Activated CD4-positive, alpha-beta T cell treated with anti-CD3 and anti-CD28 coated beads, Interleukin-2, Interleukin-6, amounts not matched to agents 100 ng/mL and 50 ng/mL, durations not matched to agents 16 hours and 8 hours (primary cell): ENCODE data around the gene PDLIM1.
A peak's percentile ranks its signal among the peaks of the same experiment; 100 is the strongest.

ENCODE experiments used
- DNase-seq: peaks from one replicate; pipeline ENCODE4 v3.0.0-alpha.2; 2020

Gene PDLIM1, protein sequence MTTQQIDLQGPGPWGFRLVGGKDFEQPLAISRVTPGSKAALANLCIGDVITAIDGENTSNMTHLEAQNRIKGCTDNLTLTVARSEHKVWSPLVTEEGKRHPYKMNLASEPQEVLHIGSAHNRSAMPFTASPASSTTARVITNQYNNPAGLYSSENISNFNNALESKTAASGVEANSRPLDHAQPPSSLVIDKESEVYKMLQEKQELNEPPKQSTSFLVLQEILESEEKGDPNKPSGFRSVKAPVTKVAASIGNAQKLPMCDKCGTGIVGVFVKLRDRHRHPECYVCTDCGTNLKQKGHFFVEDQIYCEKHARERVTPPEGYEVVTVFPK

DNA sequence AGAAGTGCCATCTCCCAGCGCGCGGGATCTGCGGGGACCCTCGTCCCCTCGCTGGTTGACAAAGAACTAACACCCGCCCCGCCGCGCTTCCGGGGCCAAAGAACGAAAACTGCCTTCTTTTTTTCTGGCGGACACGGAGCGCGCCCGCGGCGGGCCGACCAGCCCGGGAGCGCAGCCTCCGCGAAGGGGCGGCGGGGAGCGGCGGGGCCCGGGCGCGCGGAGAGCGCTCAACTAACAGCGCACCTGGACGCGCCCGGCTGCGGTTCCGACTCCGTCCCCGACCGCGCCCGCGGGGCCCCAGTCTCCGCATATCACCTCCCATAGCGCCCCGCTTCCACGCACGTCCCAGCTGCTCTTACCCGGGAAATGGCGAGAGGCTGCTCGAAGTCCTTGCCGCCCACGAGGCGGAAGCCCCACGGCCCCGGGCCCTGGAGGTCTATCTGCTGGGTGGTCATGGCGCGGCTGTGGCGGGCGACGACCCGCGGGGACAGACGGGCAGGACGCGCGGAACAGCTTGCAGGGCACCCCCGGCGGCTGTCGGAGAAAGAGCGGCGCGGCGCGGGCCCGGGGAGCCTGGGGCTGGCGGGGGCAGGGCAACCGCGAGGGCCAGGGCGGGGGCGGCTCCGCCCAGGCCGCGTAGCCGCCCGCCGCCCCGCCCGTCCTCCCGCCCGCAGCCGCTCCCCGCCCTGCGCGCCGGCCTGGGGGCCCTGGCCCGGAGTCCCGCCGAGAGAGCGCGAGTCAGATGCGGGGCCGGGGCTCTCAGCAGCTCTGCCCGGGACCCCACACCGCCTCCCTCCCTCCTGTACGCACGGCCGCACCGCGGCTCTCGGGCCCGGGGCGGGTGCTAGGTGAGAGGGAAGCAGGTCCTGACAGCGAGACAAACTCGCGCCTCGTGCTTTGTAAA lies at the start of gene PDLIM1:
TSS of gene PDLIM1 (minus strand) at position 543 of the 904 bp plus-strand sequence. CDS start at position 455, 88 bp downstream.
- peak; percentile 43 for DNase-seq

DNA sequence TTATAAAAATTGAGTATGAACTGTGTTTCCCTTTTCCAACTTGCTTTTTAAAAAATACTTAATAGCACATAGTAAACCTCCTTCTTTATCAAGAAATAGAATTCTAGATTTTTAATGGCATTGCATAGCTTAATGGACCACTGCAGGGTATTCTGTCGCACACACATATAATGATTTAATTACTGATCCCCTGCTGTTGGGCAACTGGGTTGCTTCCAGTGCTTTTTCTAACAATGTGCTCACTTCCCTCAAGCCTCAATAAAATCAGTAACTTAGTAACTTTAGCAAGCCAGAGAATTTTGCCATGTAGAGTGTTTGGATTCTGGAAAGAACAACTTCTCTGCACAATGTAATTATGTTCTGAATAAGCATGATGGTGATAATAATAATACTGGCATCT lies 49.1 kb upstream of the PDLIM1 start:
- DNase-seq, result no peak

DNA sequence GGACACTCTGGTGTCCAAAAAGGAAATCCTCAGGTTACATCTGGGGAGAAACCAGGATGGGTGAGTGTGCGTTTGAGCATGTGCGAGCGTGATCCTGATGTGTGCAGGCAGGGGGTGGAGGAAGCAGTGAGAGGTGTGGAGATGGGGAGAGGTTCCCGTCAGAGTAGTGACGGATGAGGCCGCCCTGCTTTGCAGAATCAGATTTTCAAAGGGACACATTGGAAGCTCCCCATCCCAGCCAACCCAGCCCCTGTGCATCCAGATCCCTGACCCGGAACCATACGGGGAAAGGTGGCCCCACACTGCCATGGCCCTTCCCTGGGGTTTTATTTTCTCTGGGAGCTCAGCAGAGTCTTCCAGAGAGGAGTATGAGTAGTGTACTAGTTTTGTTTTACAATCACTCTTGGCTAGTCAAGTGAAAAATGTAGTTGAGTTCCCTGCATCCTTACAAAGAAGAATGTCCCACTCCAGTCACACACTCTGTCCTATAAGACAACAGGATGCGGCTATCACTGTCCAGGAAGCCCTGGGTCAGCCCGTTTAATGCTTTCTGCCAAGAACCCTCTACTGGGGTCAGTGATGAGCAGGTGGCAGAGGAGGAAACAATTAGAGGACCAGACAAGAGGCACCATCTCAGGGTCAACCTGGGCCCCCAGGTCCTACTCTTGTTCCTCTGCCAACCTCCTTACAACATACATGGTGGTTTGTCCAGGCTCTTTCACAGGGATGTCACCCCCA lies 46.8 kb upstream of the PDLIM1 start:
- no peak for DNase-seq

DNA sequence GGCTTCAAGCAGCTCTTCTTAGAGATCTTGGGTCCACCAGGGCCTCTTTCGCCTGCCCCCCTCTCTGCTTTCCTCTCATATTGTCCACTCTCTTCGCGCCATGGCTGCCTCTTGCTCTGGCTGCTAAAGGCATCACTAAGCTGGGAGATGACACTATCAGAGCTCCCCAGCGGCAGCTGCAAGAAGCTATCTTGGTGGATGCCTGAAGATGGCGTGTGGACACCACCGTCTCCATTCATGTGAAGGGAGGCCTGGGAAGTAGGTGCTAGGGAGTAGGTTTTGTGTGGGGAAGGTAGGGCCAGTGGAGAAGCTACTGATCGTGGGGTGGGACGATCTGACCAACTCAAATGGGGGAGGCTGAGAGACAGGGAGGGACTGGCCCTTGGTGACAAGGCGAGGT lies 45.9 kb upstream of the PDLIM1 start:
- DNase-seq, result no peak

DNA sequence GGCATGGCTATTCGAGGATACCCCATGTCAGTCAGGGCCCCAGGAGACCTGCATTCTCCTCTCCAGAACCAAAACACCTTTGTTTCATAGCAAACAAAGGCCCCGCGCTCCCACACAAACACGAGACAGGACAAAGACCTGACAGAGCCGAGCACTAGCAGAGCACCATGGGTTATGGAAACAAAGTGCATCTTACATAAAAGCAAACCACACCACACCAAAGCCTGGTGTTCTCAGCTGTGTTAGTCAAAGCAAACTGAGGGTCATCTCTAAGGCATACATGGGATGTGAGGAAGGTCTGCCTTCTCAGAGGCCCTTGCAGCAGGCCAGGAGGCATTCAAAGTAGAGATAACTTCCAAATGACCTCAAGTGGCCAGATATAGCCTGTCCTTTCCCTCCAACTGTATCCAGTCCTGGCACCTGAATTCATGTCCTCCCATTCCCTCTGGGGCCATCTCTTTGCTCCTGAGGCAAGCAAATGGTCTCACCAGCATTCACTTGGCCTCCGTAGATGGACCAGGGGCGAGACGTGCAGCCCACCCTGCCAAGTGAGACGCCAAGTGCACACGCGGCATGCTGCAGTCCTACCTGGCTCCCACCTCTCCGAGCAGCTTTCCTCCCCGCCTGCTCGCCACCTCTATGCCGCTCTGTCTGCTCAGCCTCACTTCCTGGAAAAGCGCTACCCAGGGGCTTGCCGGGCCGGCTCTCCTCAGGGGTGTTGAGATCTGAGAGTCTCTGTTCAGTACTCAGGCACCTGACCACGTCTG lies 45.3 kb upstream of the PDLIM1 start:
- no peak for DNase-seq

DNA sequence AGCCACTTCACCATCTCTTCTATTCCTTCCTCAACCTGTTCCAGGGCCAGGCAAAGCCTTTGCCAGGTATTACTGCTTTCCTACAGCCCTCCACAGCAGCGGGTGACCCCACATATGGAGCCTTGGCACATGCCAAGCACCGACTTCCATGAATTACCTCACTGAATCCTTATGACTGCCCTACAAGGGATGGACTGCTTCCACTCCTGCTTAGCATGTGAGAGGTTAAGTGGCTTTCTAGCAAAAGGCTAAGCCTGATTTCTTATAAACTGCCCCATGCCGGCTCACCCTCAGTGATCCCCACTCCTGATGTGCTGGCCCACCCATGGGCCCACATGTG lies 44.0 kb upstream of the PDLIM1 start:
- no peak for DNase-seq

DNA sequence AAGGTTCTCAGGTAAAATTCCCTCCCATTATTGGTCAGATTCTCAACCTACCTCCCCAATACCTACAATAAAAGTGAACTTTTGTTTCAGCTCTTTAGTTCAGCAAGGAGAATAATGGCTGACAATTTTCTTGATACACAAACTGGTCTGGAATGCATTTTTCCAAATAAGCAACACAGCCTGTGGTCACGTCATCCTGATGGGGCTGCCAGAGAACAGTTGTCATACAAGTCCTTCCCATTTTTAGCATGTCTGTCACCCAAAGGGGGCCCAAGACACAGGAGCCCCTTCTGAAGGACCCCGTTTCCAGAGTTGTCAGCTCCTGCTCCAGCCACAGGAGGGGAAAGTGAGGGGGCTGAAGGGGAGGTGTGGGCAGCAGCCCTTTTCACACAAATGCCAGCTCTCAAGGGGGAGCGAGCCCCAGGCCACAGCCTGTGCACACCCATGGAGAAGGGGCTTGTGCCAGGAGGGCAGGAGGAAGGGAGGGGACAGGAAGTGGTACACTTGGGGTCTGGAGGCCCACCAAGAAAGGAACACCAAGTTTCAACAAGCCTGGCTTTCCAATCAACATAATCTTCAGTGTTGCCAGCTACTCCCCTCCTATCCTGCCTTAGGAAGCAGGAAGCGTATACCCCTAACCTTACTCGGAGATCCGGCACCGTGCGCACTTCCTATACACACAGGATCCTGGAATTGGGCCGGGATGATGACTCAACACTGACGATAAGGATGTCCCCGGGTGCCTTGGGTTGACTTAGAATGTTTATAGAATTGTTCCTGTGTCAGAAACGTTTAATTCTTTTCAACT lies 43.4 kb upstream of the PDLIM1 start:
- no peak for DNase-seq

DNA sequence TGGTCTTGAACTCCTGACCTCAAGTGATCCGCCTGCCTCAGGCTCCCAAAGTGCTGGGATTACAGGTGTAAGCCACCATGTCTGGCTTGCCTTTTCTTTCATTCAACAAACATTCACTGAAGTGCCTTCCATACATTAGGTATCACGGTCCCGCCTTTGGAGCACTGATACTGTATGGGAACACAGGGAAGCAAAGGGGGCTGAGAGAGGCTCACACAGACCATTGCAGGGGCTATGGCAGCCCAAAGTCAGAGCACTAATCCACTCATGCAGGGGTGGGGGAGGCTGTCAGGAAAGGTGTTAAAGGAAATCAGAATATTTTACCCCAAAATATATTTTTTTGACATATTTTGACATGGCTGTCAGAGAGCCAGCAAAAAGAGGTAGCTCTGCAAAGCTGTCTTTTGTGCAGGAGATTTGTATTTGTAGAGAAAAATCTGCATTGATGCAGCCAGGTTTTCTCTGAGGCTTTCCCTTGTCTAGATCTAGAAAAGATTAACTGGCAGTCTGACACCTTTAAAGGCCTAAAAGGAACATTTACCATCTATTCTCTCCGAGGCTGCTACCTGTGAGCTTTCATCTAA lies 42.0 kb upstream of the PDLIM1 start:
- DNase-seq, result no peak

DNA sequence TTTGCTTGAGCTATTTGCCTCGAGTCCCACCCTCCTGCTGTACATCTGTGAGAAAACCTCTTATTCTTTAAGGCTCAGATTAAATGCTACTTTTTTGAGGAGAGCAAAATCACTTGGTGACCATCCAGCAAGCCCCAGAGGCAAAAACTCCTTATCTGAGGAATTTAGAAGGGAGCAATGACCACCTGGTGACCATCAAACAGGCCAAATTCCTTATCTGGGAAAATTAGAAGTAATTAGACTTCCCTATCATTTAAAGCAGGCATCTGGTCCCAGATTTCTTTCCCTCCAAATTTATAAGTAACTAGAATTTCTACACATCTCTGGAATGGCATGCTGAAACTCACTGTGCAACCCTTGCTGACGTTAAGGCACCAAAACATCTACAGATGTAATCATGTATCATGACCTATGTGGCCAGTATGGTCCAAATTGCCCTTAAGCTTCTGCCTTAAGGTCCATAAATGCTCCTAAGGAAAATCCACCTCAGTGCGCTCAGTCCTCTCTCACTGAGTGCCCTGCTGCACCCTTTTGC lies 40.9 kb upstream of the PDLIM1 start:
- DNase-seq, result no peak

DNA sequence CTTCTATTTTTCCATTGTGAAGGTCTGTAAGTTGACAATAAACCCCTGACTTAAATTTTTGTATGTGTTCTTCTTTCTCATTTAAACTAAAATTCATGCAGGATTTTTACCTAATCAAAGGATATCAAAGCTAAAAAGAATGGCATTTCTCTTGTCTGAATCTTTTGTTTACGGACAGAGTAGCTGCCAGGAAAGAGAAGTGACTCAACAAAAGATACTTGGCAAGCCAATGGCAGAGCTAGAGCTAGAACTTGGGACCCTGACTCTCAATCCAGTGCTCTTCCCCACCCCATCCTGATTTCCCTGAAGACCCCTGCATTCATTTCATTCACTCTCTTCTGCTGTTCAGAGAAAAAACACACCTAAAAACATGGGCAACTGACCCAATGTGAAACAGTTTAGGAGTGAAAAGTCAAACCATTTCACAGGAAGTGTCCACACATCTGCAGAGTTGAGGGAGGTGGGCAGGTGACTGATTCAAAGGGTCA lies 40.2 kb upstream of the PDLIM1 start:
- no peak for DNase-seq

DNA sequence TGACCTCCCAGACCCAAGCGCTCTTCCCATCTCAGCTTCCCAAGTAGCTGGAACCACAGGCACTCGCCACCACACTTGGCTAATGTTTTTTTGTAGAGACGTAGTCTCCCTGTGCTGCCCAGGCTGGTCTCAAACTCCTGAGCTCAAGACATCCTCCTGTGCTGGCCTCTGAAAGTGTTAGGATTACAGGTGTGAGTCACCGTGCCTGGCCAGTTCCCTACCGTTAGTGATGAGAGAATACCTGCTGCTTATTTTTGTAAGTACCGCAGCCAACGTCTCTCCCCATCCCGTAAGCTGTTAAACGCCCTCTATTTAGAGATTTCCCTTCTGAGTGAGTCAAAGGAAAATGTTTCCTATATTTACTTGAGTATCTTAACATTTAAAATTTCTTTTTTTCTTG lies 38.5 kb upstream of the PDLIM1 start:
- DNase-seq, result no peak

DNA sequence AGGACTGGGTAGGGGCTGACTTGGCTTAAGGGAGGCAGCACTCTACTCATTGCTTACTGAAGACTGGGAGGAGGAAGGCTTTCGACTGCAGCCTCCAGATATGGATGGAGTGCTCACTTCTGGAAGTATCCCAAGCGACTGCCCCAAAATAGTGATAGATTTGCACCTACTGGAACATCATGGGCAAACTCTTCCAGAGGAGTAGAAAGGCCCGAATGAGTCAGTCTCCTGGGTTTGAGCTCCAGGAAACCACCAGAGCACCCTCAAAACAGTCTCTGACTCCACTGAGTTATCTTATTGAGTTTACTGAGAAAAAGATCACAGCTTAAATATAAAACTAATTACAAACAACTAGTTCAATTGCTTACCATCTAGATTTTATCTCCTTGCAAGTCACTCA lies 37.2 kb upstream of the PDLIM1 start:
- no peak for DNase-seq

DNA sequence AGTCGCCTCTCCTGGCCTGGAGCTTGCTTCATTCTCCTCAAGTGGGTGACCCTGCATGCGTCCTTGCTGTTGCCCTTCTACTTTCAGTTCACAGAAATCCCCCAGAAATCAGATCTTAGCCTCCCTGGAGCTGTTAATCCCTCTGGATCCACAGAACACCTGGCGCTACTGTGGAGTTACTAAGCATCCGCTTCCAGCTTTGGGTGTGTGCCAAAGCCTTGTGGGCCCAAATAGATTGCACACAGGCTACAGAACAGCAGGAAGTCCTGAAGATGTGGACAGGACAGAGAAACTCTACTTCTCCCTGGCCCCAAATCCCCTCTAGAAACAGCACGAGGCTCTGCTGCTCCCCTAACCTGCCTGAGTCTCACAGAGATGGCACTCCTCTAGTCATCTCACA lies 36.6 kb upstream of the PDLIM1 start:
- DNase-seq, result no peak

DNA sequence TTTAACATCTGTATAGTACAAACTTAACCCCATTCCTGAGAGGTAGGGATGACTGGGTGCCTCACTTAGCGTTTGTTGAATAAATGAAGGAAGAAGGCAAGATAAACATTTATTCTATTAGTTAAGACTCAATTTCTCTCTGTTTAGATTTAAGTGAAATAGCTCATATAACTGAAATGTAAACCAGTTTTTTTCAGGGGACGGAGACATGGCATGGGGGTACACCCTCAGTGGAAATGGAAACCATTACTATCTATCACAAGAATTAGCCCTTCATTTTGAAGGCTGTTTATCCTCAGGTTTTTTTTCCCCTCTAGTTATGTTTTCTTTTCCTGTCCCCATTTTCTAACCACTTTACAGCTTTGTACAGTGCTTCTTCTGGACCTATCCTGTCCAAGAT lies 35.6 kb upstream of the PDLIM1 start:
- DNase-seq, result no peak

DNA sequence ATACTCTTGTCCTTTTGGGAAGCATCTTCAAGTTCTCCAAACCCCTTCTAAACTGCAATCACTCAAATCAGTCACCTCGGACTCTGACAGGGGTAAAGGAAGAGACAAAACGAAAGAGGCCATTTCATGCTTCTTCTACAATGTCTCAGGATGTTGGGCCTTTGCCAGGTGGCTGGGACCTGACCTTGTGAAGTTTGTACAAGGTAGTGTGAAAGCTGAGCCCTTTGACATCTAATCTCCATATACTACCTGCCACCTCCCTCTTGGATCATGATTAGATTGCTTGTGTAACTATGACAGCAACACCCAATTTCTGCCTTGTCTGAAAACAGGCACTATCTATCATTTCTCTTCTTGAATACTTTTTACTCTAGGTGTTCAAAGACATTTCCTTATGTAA lies 35.1 kb upstream of the PDLIM1 start:
- no peak for DNase-seq

DNA sequence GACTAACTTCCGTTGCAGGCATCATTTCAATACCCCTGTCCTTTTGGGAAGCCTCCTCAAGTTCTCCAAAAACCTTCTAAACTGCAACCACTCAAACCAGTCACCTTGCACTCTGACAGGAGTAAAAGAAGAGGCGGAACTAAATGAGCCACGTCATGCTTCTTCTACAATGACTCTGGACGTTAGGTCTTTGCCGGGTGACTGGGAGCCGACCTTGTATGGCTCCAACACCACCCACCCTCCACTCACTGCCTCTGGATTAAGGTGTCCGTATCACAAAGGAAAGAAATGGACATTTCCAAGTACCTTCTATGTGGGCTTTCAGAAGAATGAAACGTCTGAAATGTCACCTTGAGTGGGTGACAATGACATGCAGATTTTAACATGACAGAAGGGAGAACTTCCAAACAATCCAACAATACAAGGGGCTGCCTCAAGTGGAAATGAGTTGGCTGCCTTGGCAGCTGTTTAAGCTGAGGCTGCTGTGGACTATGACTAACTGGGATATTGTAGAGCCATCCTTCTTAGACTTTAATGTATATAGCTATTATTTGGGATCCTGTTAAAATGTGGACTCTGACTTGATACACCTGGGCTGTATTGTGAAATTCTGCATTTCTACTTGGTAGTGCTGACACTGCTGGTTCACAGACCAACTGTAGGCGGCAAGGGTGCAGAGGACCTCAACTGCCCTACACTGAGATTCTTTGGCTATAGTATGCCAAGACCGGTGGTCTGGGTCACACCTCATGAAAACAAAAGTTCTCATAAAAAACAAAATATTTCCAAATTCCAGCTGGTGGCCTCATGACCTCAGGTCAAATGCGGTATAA lies 33.8 kb upstream of the PDLIM1 start:
- no peak for DNase-seq

DNA sequence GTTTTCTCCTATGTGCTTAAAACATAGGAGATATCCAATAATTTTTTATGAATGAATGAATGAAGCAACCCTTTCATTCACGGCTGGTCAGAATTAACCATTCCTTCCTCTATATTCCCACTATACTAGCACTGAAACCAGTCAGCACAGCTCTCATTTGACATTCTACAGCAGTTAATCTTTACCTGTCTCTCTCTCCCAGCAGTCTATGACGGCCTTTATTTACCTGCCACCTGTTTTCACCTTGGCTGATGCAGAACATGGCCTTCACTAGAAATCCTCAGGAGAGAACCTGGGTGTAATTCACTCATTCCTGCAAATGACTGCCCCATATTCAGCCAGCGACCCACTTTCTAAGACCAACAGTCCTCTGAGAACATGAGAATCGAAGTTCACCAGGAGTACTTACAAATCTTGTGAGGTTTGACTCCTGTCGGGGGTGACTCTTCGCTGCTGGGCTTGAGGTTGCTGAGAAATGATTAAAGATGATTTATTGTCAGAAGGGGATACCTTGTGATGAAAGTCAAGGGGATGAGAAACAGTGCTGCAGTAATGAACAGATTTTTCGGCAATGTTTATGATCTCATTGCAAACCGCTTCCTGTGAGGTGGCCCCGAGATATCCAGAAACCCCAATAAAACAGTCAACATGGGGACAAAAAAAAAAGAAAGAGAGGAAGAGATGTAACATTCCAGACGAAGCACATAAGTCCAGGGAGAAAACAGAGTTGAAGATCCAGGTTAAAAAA lies 30.9 kb upstream of the PDLIM1 start:
- DNase-seq, result no peak

DNA sequence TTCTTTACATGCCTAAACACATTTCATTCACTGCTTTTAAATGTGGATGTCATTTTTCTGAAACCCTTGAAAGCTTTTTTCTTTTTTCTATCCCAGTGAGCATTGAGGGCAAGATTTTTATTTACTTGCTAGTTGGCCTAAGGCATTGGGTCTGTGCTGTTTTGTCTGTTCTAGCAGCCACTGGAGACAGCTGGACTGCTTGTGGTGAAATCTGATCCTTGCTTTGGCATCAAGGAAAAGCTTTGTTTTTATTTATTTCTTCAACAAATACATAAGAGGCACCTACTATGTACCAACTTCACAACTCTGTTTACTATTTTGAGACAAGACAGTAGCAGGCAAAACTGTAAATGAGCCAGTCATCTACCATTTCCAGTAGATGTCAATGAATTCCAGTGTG lies 28.4 kb upstream of the PDLIM1 start:
- no peak for DNase-seq

DNA sequence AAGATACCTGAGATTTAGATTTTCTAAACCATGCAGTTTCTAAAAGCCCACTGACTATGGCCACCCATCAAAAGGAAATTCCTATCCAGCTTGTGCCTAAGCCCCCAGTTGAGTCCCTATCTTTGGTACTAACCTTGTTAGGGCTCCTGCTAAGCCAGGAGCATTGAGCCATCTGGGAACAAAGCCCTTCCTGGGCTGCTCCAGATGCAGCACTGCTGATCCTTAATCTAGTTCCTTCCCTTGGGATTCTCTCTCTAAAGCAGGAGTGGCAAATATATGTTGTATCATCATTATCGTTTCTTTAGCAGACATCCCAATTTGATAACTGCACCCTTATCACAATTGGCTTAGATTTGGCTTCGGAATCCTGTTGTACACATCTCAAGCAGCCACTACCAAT lies 24.7 kb upstream of the PDLIM1 start:
- no peak for DNase-seq
